Liver (tissue), 3 donors: Measurements from ENCODE around the gene RAB30.

ENCODE experiments used
- ATF3 ChIP-seq: IDR thresholded peaks from 2 replicates; pipeline ENCODE4 v1.6.1; 2016; ENCODE audit warnings: antibody characterized with exemption
- CTCF ChIP-seq: fragments of 150-350 bp; IDR thresholded peaks from 2 replicates; pipeline ENCODE4 v1.5.1; 2017; ENCODE audit warnings: improper control_type of control experiment, low read depth, low read length; ENCODE audit not compliant: missing input control
- FOXA1 ChIP-seq: IDR thresholded peaks from 2 replicates; pipeline ENCODE4 v1.6.1; 2016; ENCODE audit warnings: antibody characterized with exemption
- GABPA ChIP-seq, 2 donors: IDR thresholded peaks in 1 of 2; conservative IDR thresholded peaks in 1 of 2; 2 replicates each; pipeline ENCODE4 v1.6.1; 2016; ENCODE audit warnings: antibody characterized with exemption in 2 of 2, mild to moderate bottlenecking in 1 of 2, moderate library complexity in 1 of 2
- HNF4A ChIP-seq, 2 donors: conservative IDR thresholded peaks; 2 replicates each; pipeline ENCODE4 v1.6.1; 2016; ENCODE audit warnings: antibody characterized with exemption in 2 of 2, mild to moderate bottlenecking in 2 of 2
- HNF4G ChIP-seq: IDR thresholded peaks from 2 replicates; pipeline ENCODE4 v1.6.1; 2016; ENCODE audit warnings: antibody characterized with exemption
- MAX ChIP-seq: IDR thresholded peaks from 2 replicates; pipeline ENCODE4 v1.6.1; 2016; ENCODE audit warnings: antibody characterized with exemption
- SP1 ChIP-seq: IDR thresholded peaks from 2 replicates; pipeline ENCODE4 v1.6.1; 2018; ENCODE audit warnings: antibody characterized with exemption, mild to moderate bottlenecking
- TAF1 ChIP-seq: conservative IDR thresholded peaks from 2 replicates; pipeline ENCODE4 v1.6.1; 2016; ENCODE audit warnings: antibody characterized with exemption, mild to moderate bottlenecking
- ZBTB33 ChIP-seq: IDR thresholded peaks from 2 replicates; pipeline ENCODE4 v1.6.1; 2016; ENCODE audit warnings: antibody characterized with exemption
- donor health status: healthy.
- donor health status: healthy.

GRCh38 chr11:83064011-83064410 lies 7.7 kb downstream of the RAB30 start:
- TF ChIP-seq CTCF (no peak), ATF3 (no peak), TAF1 (no peak), FOXA1 (no peak), MAX (no peak), SP1 (no peak), HNF4A (conservative IDR thresholded peaks at IDR 0.05) (no peak), HNF4G (no peak), GABPA (IDR thresholded peaks at IDR 0.05 in 1 of 2, conservative IDR thresholded peaks at IDR 0.05 in 1 of 2) (no peak), ZBTB33 (no peak)
